ENCODE data around the gene UBR4.

Gene UBR4

DNA sequence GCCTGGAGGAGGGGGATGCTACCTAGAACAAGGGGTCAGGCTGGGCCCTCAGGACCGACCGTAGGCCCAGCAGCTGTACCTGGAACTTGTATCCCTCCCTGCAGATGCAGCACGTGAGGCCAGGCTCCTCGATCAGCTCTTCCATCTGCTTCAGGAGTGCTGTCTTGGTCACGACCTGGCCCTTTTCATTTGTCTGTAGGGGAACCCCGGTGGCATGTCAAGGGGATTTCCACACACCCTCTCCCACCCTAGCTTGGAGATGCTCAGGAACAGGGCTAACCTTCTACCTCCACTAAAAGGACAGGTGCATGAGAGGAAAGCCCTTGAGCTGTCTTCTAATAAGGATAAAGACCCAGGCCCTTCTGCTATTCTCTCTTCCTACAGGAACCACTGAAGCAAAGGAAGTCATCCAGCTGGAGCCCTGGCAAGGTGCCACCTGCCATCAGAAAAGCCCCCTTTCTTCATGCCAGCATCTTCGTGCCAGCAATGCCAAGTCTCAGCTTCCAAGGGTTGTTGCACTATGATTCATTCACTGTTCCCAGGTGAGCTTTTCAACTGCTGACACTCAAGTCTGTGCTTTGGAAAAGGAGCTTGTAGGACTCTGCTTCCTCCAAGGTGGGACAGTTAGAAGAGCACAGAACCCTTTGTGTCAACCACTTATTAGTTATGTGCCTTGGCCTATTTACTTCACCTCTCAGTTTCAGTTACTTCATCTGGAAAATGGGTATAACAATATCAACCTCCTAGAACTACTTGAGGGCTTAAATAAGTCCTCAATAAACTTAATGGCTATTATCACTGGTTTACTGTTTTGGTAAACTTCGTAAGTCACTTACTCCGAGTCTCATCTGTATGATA lies 122.1 kb downstream of the UBR4 start:
- no peak for DNase-seq

DNA sequence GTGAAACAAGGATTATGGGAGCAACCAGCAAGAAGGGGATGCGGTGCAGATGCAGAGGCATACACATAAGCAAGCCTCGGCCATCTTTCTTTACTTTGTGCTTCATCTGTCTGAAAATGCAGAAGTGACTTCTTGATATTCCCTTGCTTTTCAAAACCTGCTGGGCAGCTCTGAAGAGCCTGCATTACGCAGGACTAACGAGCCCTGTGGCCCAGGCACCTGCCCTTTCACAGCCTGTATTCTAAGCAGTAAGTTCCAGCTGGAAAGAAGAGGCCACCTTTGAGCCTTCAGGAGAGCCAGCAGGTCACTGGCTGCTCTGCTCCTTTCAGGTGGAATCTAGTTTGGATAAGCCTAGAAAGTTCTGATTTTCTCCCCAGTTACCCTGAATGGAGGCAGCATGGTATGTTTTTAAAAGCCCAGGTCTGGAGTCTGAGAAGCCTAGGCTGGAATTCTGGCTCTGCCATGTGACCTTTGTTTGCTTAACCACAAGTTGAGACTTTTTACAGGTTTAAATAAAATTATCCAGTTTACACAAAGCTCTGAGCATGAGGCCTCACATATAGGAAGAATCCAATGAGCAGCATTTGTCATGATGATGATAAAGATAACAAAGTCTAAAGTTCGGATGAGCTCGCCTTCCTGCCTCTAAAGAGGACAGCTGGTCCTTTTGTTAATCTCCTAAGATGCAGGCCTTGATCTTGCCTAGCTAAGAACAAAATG lies 122.9 kb downstream of the UBR4 start:
- DNase-seq: no peak

DNA sequence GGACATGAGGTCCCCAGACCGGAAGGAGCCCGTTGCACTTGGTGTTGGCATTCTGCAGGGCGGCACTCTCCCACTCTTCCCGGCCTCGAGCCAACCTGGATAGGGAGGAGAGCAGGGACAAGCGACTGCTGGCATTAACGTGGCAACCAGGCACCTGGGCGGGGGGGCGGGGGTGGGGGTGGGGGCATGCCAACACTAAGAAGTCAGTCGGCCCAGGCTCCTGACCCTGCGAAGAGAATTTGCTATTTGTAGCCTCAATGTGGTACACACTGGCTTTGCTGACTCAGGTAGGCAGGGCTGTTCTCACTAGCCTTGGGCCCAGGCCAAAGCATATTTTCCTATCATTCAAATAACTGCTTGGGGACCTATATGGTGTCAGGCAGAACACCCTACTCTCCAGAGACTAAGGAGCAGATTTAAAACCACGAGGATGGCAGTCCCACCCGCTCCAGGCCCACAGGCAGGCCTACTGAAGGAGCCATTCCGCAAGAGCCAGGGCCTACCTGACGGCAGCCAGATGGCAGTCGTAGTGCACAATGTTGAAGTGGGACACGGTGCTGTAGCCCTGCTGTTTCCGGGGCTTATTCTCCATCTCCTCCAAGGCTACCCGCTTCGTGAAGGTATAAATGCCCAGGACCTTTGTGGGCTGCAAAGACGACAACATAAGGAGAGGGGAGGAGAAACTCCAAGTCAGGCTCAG lies 123.7 kb downstream of the UBR4 start:
- no peak for DNase-seq

DNA sequence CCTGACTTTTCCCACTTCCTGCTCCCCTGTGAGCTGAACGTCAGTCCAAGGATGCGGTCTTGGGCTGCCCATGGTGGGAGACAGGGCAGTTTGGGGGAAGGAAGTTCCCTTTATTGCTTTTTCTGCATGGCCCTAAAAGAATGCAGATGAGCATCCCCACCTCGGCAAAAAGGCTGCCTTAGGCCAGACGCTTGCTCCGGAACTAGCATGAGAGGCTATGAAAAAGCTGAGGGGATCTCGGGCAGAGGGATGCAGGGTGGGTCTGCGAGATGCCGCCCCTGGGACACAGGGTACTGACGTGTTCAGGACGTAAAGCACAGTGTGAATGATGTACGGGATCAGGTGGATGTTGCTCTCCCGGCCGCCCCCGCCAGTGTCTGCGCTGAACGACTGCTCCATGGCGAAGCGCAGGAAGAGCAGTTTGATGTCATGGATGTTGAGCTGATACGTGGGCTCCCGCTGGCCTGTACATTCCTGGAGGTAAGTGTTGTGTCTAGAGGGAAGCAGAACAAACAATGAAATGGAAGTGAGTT lies 125.8 kb downstream of the UBR4 start:
- DNase-seq: no peak

DNA sequence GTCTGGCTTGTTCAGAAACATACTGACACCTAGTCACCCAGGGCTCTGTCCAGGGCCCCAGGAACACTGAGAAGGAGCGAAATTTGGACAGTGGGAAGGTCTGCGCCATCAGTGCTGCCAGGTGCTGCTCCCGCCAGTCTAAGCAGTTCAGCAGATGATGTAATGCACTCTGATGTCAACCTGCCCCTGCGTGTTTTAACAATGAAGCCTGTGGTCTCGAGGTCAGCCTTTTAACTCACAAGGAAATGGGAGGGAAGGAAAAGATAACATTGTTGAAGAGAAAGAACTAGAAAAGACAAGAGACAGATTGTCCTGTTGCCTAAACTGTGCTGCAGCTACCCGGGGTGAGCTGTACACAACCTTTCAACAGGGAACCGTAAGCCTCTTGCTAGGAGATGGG lies 127.0 kb downstream of the UBR4 start:
- DNase-seq: peak; percentile 45

DNA sequence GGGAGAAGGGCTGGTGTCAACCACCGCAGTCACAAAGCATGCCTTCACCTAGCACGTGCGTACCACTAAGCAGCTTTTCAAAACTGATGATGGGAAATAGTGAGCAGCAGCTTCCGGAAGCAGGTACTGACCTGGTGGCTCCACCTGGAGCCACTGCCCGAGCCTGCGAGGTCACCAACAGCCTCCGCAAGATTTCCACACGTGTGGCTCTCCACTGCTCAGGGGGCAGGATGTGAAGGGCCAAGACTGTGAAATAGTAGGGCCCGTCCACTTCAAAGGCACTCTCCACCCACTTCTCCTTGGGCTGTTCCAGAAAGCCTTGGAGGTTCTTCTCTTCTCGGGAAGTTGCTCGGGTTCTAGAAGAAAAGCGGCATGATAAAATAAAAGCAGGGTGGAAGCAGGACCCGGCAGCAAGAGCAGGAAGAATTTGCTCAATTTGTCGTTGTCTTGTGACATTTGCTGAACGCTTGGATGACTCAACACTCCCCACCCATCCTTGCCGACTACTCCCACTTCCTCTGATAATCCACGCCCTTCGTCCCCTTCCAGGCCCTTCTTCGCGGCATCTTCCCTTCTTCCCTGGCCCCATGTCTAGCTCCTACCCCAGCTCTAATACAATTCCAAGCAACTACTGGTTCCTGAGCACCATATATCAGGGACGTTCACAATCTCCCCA lies 128.7 kb downstream of the UBR4 start:
- DNase-seq: peak; percentile 83

DNA sequence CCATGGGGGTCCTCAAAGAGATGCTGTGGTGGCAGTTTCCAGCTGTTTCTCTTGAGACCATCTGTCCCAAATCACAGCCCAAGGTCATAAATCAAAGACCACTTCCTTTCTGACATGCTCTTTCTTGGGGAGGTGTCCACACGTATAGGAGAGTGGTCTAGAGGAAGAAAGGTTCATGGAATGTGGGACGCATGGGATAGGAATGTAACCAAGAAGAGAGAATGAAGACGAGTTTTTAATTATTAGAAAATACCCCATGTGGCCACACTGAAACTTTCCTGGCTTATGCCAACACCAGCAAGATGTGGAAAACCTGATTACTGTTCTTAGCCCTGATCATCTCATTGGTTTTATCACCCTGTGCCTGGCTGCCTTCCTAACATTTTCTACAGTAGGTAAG lies 129.3 kb downstream of the UBR4 start:
- no peak for DNase-seq

DNA sequence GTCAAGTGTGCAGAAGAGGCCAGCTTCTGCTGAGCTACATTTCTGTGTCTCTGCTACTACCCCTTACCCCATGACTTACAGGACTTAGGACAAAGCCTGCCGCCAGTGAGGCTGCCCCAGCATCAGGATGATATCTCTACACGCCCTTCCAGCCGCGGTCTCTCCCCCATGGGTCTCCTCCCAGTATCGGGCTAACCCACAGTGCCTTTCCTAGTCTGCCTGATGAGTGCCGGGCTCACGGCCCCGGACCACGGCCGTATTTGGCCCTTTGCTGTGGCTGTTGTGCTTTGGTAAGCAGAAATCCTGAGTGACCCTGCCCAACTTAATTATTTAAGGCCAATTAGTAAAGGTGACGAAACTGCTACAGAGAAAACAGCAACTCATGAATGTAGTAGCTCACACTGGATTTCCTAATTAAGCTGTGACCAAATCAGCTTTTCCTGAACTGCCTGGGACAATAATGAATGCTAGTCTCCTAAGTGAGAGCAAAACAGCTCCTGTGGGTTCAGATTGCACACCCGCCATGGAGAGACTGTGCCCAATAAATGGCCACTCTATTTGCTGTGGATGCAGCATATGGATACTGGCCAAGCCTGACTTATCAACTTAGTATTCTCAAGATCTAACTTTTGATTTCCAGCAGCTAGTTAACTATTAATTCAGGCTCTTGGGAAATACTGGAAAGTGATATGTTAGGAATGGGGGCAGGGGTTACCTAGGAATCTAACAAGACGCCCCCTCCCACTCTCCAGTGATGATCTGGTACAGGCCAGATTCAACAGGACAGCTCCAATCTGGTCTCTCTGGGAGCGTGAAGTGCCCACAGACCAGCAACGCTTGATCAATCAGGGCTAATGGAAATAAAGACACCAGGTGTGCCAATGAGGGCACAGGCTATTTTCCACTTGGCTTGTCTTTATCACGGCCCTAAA lies 130.3 kb downstream of the UBR4 start:
- no peak for DNase-seq

DNA sequence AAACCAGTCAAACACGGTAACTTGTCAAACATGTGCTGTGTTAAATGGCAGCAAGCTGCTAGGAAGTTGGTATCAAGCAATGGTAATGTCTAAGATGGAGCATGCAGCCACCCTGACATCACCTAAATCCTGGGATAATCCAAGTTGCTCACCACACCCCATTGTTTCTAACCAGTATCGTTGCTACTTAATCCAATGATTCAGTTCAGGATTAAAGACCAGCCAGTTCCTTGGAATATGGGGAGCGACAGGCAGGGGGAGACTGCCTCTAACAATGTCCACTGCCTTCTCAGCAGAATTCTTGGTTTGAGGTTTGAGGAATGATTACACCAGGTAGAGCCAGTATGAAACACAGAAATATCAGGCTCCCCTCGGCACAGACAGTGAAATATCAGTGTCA lies 131.5 kb downstream of the UBR4 start:
- DNase-seq: no peak

DNA sequence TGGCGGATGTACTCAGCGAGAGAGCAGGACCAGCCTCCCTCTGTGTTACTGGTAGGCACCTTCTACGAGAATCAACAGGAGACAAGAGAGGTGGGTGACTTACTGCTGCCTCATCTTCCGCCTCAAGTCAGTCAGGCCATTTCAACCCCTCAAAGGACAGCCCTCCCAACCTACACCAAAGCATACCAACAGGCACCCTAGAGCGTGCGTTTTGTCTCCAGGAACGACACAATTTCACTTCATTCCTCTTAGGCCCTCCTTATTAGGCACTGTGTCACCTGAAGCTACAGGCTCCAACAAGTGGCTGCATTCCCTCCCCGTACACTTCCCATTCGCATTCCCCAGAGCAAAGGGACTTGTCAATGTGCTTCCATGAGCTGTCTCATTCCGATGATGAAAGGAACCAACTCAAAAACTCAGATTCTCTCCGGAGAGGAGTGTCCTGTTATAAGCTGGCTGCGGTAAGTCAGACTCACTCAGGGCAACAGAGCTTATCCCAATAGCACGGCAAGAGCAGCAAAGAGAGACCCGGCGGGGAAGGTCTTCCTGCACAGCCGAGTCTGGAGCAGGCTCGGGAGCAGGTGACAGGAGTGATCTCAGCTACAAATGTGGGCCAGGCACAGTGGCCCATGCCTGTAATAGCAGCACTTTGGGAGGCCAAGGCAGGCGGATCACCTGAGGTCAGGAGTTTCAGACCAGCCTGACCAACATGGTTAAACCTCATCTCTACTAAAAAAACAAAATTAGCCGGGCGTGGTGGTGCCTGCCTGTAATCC lies 133.0 kb downstream of the UBR4 start:
- no peak for DNase-seq

DNA sequence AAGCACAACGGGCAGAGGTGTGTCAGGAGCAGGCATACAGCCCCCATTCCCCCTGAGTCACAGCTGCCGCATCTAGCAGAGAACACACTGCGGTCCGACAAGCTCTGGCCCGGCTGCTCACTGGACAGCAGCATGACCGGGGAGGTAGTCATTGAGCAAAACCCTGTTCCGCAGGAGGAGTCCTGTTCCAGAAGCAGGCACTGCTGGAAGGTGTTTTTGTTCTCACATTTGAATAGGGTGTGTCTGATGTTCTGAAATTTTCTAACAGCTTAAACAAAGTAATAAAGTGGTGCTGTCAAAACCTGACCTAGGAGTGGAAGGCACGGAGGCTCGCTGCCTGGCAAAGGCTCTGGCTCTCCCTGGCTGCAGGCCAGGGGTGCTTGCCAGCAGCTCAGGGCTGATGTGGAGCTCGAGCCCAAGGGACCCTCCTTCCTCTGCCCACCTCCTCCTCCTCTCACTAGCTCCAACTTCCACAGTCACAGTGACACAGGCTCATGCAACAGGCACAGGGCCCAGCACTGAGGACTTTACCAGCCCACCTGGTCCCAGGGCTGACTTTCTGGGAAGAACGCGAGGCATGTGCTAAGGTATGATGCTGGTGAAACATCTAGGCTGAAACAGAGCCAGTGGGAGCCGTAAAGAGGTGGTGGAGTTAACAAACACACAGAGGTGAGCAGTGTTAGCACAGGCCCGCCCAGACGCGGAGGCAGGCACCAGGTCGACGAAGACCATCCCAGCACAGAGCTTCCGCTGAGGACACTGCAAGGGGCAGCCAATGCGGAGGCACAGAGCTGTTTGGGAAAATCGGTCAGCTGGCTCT lies 135.0 kb downstream of the UBR4 start:
- DNase-seq: no peak

DNA sequence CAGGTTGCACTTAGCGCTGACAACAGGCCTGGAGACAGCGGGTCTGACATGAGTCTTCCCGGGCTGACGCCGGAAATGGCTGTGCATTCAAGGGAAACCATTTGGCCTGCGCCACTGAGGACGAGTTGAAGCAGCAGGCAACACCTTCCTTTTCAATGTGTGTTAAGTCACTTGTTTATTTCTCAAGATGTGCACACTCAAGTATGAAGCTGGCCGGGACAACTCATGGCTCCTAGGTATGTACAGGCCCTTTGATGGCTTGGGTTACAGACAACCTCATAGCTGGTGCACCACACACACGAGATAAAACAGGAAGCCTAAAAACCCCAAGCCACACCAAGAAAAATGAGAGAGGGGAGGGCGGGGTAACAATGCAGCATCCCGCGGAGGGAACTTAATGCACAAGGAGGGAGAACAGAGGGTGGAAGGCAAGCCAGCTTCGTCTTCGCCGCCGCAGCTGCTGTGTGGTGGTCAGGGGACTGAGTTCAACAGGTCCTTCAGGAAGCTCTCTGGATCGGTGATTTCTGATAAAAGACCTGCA lies 135.6 kb downstream of the UBR4 start:
- DNase-seq: no peak

DNA sequence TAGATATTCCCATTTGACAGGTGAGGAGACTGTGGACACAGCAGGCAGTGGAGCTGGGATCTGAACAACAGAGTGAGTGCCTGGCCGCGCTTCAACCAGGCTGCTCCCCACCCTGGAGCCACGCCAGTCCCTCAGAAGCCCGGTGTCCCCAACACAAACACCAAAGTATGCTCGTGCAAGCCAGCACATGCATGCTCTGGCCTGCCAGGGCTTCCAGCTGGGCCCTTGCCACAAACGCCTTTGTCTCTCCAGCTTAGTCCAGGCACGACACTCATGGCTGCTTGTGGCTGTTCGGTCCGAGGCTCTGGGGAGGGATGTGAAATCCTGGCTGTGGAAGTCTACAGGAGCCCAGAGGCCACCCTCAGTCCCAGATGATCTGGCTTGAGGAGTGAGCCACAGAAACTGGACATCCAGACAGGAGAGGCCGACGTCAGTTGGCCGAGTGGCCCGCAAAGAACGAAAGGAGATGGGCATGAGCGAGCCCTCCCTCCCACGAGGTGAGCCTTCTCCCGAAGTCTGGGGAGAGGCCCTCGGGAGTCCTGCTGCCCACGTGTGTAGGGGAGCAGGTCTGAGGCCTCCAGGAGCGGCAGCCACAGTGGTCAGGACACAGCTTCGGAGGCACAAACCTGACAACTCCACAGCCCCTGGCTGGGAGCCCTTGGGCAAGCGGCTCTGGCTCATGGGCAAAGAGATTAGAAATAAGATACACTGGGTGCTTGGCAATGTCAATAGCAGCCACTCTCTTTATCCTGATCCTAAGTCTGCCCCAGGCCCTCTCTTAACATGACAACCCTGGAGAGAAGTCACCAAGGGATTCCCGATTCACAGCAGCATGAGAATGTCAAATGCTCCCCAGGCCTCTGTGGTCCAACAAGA lies 136.5 kb downstream of the UBR4 start:
- DNase-seq: no peak

DNA sequence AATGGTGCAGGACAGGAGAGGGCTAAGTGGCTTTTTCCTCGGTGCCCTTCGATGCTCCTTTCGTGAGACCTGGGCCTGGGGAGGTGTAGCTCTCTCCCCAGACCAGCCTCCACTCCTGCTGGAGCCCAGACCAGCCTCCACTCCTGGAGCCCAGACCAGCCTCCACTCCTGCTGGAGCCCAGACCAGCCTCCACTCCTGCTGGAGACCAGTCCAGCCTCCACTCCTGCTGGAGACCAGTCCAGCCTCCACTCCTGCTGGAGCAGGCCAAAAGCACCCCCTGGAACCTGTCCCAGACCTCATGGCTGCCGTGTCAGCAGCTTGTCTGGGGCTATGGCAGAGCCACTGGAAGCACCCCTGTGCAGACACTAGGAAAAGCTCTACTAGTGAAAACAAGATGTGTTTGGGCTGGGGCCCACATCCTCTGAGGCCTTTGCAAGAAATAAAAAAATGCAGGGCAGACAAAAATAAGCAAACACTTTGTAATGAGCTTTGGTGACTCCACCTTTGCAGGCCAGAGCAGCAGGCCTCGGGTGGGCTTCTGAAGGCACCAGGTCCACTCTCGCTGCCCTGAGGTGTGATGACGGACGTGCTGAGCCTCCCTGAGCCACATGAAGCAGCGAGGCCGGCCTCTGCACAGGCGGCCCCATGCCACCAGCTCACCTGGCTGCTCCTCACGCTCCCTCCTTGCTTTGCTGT lies 137.6 kb downstream of the UBR4 start:
- no peak for DNase-seq

DNA sequence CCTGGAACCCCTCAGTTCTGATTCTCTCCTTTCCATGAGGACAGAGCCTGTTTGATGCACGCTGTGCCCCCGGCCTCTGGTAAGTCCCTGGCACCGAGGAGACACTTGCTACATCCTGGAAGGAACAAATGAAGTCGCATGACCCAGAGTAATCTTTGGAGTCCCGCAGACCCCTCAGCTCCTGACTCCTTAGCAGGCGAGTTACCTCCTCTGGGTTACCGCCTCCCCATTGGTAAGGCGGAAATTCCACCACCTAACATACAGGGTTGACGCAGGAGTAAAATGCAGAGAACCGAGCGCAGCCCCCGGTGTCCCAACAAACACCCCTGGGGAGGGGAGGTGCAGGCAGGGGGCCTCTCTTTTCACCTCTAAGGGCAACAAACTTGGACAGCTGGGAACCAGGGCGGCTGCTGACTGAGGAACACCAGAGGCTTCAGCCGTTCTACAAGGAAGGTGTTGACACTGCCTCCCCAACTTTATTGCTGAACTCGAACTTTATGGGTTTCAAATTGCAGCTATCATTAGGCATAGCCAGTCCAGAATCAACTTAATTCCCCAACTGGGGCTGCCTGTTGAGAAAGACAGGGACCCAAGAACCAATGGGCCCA lies 138.3 kb downstream of the UBR4 start:
- DNase-seq: no peak

DNA sequence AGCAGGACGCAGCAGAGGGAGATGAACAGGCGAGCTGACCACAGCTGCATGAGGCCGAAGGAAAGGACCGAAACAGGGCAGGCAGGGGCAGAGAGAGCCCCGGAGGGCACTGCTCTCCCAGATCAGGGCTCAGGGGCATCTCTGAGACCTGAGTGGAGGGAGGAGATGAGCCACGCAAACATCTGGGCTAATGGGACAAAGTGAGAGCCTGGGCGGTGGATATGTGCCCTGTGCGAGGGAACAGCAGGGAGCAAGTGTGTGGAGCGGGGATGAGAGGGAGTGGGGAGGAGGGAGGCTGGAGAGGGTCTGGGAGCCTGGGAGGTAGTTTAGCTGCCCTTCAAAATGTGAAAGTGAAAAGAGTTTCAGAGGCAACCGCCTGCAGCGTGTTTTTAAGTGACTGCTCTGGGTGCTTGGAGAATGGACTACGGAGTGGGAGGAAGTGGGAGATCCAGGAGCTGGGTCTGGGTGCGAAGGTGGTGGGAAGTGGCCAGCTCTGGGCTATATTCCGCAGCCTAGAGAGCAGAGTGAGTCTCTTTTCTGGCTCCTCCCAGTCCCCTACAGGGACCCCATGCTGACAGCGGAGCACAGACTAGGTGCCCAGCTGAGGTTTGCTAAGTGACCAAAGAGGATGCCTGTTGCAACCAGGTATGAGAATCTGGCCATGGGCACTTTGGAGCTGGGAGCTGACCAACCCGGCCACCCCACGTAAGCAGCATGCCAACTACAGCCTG lies 139.0 kb downstream of the UBR4 start:
- DNase-seq: no peak

DNA sequence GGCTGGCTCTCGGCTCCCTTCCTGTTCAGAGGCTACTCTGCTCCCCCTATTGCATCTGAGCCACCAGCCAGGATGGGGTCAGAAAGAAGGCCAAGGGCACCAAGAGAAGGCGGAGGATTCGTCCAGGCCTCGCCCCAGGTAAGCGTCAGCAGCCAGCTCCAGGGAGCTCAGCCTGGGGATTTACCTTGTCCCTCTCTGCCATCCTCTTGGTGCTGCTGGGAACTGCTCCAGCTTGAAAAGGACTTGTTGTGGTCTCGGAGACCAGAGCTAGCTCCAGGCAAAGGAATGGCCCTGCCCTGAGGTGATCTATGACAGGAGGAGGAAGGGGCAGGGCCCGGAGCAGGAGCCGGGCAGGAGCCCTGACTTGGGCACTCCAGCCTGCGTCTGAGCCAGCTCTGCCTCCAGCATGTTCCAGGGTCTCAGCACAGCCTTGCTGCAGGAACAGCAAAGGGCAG lies 139.8 kb downstream of the UBR4 start:
- no peak for DNase-seq

All from GF-D8 (cell line).